PC-9 (cell line): ENCODE results near the gene SLAMF8. TPM values are rescaled to one million over a fixed set of nuclear protein-coding genes. Genes with fewer than 3 reads are reported as not detected.

ENCODE experiments used
- BruUV-seq: library from RNA; stranded (reverse); fragments of 400-500 nt; replicated peaks from 2 replicates; lab custom pipeline; 2021; lab: Mats Ljungman, UMichigan
- CTCF ChIA-PET: fragments of 300-600 bp; sonication (Branson Sonifier 250); formaldehyde crosslinking; loops from one replicate; lab custom pipeline; 2022; ENCODE audit warnings: antibody characterized with exemption; lab: Charles Lee
- POLR2A ChIA-PET: fragments of 300-600 bp; sonication (Branson Sonifier 250); formaldehyde crosslinking; loops from one replicate; lab custom pipeline; 2022; ENCODE audit warnings: antibody characterized with exemption; ENCODE audit not compliant: unreplicated experiment; lab: Charles Lee
- DNase-seq, 2 experiments: peaks; one replicate each; pipeline versions ENCODE4 v3.0.0 to v3.0.0-alpha.2; 2015 to 2022; ENCODE audit warnings: mixed read lengths in 1 of 2
- H2AFZ ChIP-seq: fragments of 200-600 bp; sonication (generic); 2 replicates; pipeline ENCODE4 v1.8.1; 2017; ENCODE audit warnings: antibody characterized with exemption
- H3F3A ChIP-seq: fragments of 200-600 bp; sonication (generic); 2 replicates; pipeline ENCODE4 v1.8.1; 2017; ENCODE audit warnings: antibody characterized with exemption, mild to moderate bottlenecking, low read depth; ENCODE audit not compliant: insufficient read depth
- H3K27ac ChIP-seq: fragments of 200-600 bp; sonication (generic); 2 replicates; pipeline ENCODE4 v1.6.1; 2016; ENCODE audit warnings: mixed run types
- H3K27me3 ChIP-seq: fragments of 200-600 bp; sonication (generic); 2 replicates; pipeline ENCODE4 v1.6.1; 2016; ENCODE audit warnings: low read depth, mixed run types; ENCODE audit not compliant: insufficient read depth
- H3K36me3 ChIP-seq: fragments of 200-600 bp; sonication (generic); 2 replicates; pipeline ENCODE4 v1.6.1; 2016; ENCODE audit warnings: low read depth, mixed run types
- H3K4me1 ChIP-seq: fragments of 200-600 bp; sonication (generic); replicated peaks from 2 replicates; pipeline ENCODE4 v1.6.1; 2016; ENCODE audit warnings: mixed run types; ENCODE audit not compliant: insufficient read depth
- H3K4me2 ChIP-seq: fragments of 200-600 bp; sonication (generic); 2 replicates; pipeline ENCODE4 v1.6.1; 2017; ENCODE audit warnings: mixed run types
- H3K4me3 ChIP-seq: fragments of 200-600 bp; sonication (generic); 2 replicates; pipeline ENCODE4 v1.6.1; 2016; ENCODE audit warnings: mixed run types
- H3K79me2 ChIP-seq: fragments of 200-600 bp; sonication (generic); 2 replicates; pipeline ENCODE4 v1.6.1; 2017; ENCODE audit warnings: low read depth, mixed run types
- H3K9me2 ChIP-seq: fragments of 200-600 bp; sonication (generic); 2 replicates; pipeline ENCODE4 v1.8.1; 2017; ENCODE audit warnings: mild to moderate bottlenecking; ENCODE audit not compliant: insufficient read depth
- H3K9me3 ChIP-seq: fragments of 200-600 bp; sonication (generic); 2 replicates; pipeline ENCODE4 v1.8.1; 2016; ENCODE audit warnings: low read depth; ENCODE audit not compliant: insufficient read depth
- H4K20me1 ChIP-seq: fragments of 200-600 bp; sonication (generic); 2 replicates; pipeline ENCODE4 v1.8.1; 2017; ENCODE audit not compliant: insufficient read depth
- EZH2 ChIP-seq: fragments of 200-600 bp; sonication (generic); IDR thresholded peaks from 2 replicates; pipeline ENCODE4 v1.8.0; 2017; ENCODE audit warnings: antibody characterized with exemption, low read depth
- intact Hi-C: fragments of 100-400 bp; cut with micrococcal nuclease; formaldehyde crosslinking; loops from one replicate; pipeline ENCODE4 v1.10.0; 2022; ENCODE audit not compliant: unreplicated experiment
- total RNA-seq: library from RNA; stranded (reverse); gene quantifications from 2 replicates; pipeline ENCODE4 v1.2.3, GENCODE V29; 2021
- TF ChIP-seq, protein P1 (sequence below): fragments of 200-600 bp; sonication (generic); conservative IDR thresholded peaks from 2 replicates; pipeline ENCODE4 v1.6.1; 2017; ENCODE audit warnings: mixed run types, antibody characterized with exemption, mild to moderate bottlenecking, moderate library complexity

Gene SLAMF8
- total RNA-seq, 1 experiment from 2014 or later = not detected

DNA sequence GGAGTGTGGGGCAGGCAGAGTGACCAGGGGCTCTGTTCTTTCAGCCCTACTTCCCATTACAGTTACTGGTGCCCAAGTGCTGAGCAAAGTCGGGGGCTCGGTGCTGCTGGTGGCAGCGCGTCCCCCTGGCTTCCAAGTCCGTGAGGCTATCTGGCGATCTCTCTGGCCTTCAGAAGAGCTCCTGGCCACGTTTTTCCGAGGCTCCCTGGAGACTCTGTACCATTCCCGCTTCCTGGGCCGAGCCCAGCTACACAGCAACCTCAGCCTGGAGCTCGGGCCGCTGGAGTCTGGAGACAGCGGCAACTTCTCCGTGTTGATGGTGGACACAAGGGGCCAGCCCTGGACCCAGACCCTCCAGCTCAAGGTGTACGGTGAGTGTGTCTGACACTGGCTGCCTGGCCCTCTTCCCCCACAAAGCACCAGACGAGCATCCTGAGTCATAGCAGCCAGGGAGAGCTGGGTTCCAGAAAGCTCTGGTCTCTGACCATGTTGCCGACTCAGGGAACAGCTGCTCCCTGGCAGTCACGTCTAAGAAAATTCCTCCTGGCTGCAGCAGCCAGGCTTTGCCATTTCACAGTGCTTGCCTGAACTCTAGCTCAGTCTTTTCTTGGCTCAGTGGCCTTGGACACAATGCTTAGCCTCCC is 3.3 kb downstream of the SLAMF8 start:
- POLR2A ChIA-PET = no interaction called here

DNA sequence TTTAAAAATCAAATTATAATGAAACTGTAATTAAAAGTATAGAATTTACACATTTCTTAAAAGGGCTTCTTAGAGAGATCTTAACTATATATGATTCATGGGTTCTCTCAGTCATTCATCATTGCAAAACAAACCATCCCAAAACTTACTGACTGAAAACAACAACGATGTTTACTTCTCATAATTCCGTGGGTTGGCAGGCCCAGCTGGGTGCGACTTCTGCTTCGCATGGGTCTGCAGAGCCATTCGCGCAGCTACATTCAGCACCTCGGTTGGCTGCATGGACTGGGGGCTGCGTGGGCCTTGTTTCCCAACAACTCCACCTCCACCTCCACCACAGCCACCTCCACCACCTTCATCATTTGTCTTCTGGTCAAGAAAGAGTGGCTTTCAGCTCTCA is 4.0 kb downstream of the SLAMF8 start:
- no peaks in the 10 kb centered on the region for H3K79me2 ChIP-seq
- no peaks in the 10 kb centered on the region for H3K9me3 ChIP-seq
- no peaks in the 10 kb centered on the region for H3K9me2 ChIP-seq
- no peaks in the 10 kb centered on the region for H3F3A ChIP-seq
- ChIA-PET CTCF (no interaction called here), POLR2A (no interaction called here)
- H3K4me1 ChIP-seq = no peaks in the 10 kb centered on the region
- H3K27me3 ChIP-seq = no peaks in the 10 kb centered on the region
- no peaks in the 10 kb centered on the region for H4K20me1 ChIP-seq
- no peaks in the 10 kb centered on the region for H3K36me3 ChIP-seq
- intact Hi-C loops = no loop called here
- no peak overlapping the region for H3K4me2 ChIP-seq
- H3K27ac ChIP-seq = no peak overlapping the region
- BruUV-seq = no TSS peak
- H3K4me3 ChIP-seq = no peak overlapping the region
- H2AFZ ChIP-seq = no peak overlapping the region
- no peak for TF ChIP-seq EZH2
- TF ChIP-seq, protein P1, sequence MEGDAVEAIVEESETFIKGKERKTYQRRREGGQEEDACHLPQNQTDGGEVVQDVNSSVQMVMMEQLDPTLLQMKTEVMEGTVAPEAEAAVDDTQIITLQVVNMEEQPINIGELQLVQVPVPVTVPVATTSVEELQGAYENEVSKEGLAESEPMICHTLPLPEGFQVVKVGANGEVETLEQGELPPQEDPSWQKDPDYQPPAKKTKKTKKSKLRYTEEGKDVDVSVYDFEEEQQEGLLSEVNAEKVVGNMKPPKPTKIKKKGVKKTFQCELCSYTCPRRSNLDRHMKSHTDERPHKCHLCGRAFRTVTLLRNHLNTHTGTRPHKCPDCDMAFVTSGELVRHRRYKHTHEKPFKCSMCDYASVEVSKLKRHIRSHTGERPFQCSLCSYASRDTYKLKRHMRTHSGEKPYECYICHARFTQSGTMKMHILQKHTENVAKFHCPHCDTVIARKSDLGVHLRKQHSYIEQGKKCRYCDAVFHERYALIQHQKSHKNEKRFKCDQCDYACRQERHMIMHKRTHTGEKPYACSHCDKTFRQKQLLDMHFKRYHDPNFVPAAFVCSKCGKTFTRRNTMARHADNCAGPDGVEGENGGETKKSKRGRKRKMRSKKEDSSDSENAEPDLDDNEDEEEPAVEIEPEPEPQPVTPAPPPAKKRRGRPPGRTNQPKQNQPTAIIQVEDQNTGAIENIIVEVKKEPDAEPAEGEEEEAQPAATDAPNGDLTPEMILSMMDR = no peak
- DNase-seq = no peak

More for the DNA sequence above, 3.3 kb downstream of the SLAMF8 start:
- no peaks in the 10 kb centered on the region for H3K9me3 ChIP-seq
- intact Hi-C loops = no loop called here
- H3K27ac ChIP-seq = no peak overlapping the region
- no peak for DNase-seq
- H4K20me1 ChIP-seq = no peaks in the 10 kb centered on the region
- no peak overlapping the region for H2AFZ ChIP-seq
- no peaks in the 10 kb centered on the region for H3K27me3 ChIP-seq
- H3K4me1 ChIP-seq = no peaks in the 10 kb centered on the region
- CTCF ChIA-PET = interaction anchor here (0.6 kb wide), 1 partner anchor 19 kb away, joined by 3 read pairs; no protein-coding TSS in a partner anchor
- TF ChIP-seq, protein P1 = no peak
- no peak for TF ChIP-seq EZH2
- no peak overlapping the region for H3K4me2 ChIP-seq
- H3F3A ChIP-seq = no peaks in the 10 kb centered on the region
- BruUV-seq = no TSS peak
- no peak overlapping the region for H3K4me3 ChIP-seq
- no peaks in the 10 kb centered on the region for H3K79me2 ChIP-seq
- H3K36me3 ChIP-seq = no peaks in the 10 kb centered on the region
- H3K9me2 ChIP-seq = no peaks in the 10 kb centered on the region

DNA sequence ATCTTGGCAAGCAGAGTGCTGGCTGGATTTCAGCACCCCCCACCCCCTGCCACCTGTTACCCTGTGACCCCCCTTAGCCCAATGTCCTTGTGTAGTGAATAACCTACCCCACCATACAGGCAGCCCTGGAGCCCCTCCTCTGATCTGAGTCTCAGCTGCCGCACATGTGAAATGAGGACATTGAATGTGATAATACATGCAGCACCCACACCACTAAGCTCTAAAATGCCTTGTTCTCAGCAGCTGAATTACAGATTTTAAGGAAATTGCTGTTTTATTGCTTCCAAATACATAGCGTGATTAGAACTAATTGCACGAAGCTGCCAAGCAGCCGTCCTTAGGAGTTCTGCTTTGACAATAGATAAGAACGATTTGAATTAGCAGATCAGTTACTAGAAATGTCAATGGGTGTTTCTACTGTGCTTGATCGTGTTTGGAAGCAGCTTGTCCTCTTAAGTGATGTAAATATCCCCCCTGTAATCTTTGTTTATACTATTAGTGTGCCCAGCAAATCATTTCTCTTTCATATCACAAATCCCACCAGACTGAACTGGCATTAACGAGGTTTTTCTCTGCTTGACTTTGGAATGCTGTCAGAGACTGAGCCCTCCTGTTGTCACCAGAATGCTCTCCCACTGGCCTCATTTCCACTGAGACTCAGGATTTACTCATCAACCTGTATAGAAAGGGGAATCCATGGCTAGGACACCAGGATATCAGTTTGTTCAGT is 4.9 kb downstream of the SLAMF8 start:
- H3K27ac ChIP-seq = no peak overlapping the region
- H3K27me3 ChIP-seq = no peaks in the 10 kb centered on the region
- no peak overlapping the region for H3K4me2 ChIP-seq
- H3F3A ChIP-seq = no peaks in the 10 kb centered on the region
- H3K4me3 ChIP-seq = no peak overlapping the region
- H4K20me1 ChIP-seq = no peaks in the 10 kb centered on the region
- H3K9me3 ChIP-seq = no peaks in the 10 kb centered on the region
- no peak for TF ChIP-seq EZH2
- TF ChIP-seq, protein P1 = no peak
- CTCF ChIA-PET = no interaction called here
- DNase-seq = no peak
- H3K9me2 ChIP-seq = no peaks in the 10 kb centered on the region
- H3K79me2 ChIP-seq = no peaks in the 10 kb centered on the region
- no peak overlapping the region for H2AFZ ChIP-seq
- H3K4me1 ChIP-seq = peaks cover under 1% of the 10 kb centered on the region; the same call in 1 of the 2 replicates
- intact Hi-C loops = no loop called here
- no peaks in the 10 kb centered on the region for H3K36me3 ChIP-seq
- POLR2A ChIA-PET = no interaction called here
- BruUV-seq = no TSS peak
